ENCODE measurements around the gene NLN.
"Not testable (repeated sequence)": the region's sequence is repeated elsewhere in the genome, so short reads cannot be mapped to it uniquely, and the experiment has no call there.

The NLN gene

GRCh38 chr5:65734196-65734775 lies 12.3 kb downstream of the NLN start:
- DNase-seq: not testable (repeated sequence)

GRCh38 chr5:65734921-65735320 lies 12.9 kb downstream of the NLN start:
- DNase-seq: no peak

GRCh38 chr5:65736011-65736410 lies 14.0 kb downstream of the NLN start:
- DNase-seq: no peak

- no peak for DNase-seq
These were observed 15.8 kb downstream of the NLN start for GRCh38 chr5:65737842-65738241.

GRCh38 chr5:65738305-65738704 lies 16.3 kb downstream of the NLN start:
- no peak for DNase-seq

- DNase-seq: no peak
These were observed 17.2 kb downstream of the NLN start for GRCh38 chr5:65739162-65739561.

- DNase-seq: no peak
These were observed 20.7 kb downstream of the NLN start for GRCh38 chr5:65742565-65743231.

GRCh38 chr5:65749221-65749844 lies 27.3 kb downstream of the NLN start:
- no peak for DNase-seq

- no peak for DNase-seq
These were observed 28.0 kb downstream of the NLN start for GRCh38 chr5:65749956-65750355.

- DNase-seq: no peak
These were observed 28.9 kb downstream of the NLN start for GRCh38 chr5:65750938-65751337.

GRCh38 chr5:65753189-65753588 lies 31.2 kb downstream of the NLN start:
- DNase-seq: no peak

GRCh38 chr5:65758546-65759144 lies 36.6 kb downstream of the NLN start:
- no peak for DNase-seq

GRCh38 chr5:65760504-65761275 lies 38.7 kb downstream of the NLN start:
- DNase-seq: peak in 1 of 2 experiments; percentile 31

GRCh38 chr5:65762234-65762633 lies 40.2 kb downstream of the NLN start:
- no peak for DNase-seq

- DNase-seq: no peak
These were observed 43.6 kb downstream of the NLN start for GRCh38 chr5:65765582-65765981.

GRCh38 chr5:65766175-65766574 lies 44.2 kb downstream of the NLN start:
- DNase-seq: no peak

GRCh38 chr5:65766781-65767180 lies 44.8 kb downstream of the NLN start:
- DNase-seq: no peak

- no peak for DNase-seq
These were observed 45.6 kb downstream of the NLN start for GRCh38 chr5:65767565-65767964.

GRCh38 chr5:65768723-65769346 lies 46.8 kb downstream of the NLN start:
- DNase-seq: no peak

GRCh38 chr5:65769539-65769938 lies 47.5 kb downstream of the NLN start:
- no peak for DNase-seq

GRCh38 chr5:65771266-65771665 lies 49.3 kb downstream of the NLN start:
- DNase-seq: no peak

- DNase-seq: not testable (repeated sequence)
These were observed 51.0 kb downstream of the NLN start for GRCh38 chr5:65772963-65773362.

- DNase-seq: no peak
These were observed 52.3 kb downstream of the NLN start for GRCh38 chr5:65774346-65774745.
